ENCODE results near the gene VWA2.

- no peak for TF ChIP-seq CTCF (IDR thresholded peaks at IDR 0.05 in 2 of 3, conservative IDR thresholded peaks at IDR 0.05 in 1 of 3; ENCODE audit: borderline replicate concordance in 1 of 3, insufficient read depth in 1 of 3, low read depth in 2 of 3, low read length in 2 of 3)
- TF ChIP-seq ZFX (IDR thresholded peaks at IDR 0.05) = no peak
- no peak for TF ChIP-seq SP1 (IDR thresholded peaks at IDR 0.05; ENCODE audit: low read depth)
Measured at GRCh38 chr10:114243661-114244060, 4.6 kb downstream of the VWA2 start.

All from HCT116 (cell line).